ENCODE results near the gene C1QL2.

GRCh38 chr2:119204525-119204924 lies 46.0 kb upstream of the C1QL2 start:
- TF ChIP-seq CTCF (IDR thresholded peaks at IDR 0.05; ENCODE audit: poor library complexity), result no peak
- no peak for TF ChIP-seq EZH2phosphoT487 (IDR thresholded peaks at IDR 0.05; ENCODE audit: low read depth, severe bottlenecking, unreplicated experiment)
- no peak for TF ChIP-seq EZH2 (IDR thresholded peaks at IDR 0.05; ENCODE audit: borderline replicate concordance)
